DMS153 (cell line): Measurements from ENCODE around the gene CIAPIN1.

Experiments
- DNase-seq: peaks from one replicate; lab custom pipeline; 2025; lab: John Stamatoyannopoulos, UW

CIAPIN1 gene

GRCh38 chr16:57447186-57447962 lies at the start of gene CIAPIN1, which contains the start of gene COQ9:
TSS of gene CIAPIN1 (minus strand) at chr16:57447385. CDS start at chr16:57440928, 6,457 bp downstream.
TSS of gene COQ9 (plus strand) at chr16:57447479. CDS start at chr16:57447506, 27 bp downstream.
- DNase-seq = peak; percentile 84

GRCh38 chr16:57493767-57494166 lies 46.6 kb upstream of the CIAPIN1 start:
- DNase-seq = no peak

- no peak for DNase-seq
These were observed 42.0 kb upstream of the CIAPIN1 start for GRCh38 chr16:57489229-57489628.

GRCh38 chr16:57486858-57487834 lies 40.0 kb upstream of the CIAPIN1 start:
- DNase-seq = no peak

- peak; percentile 14 for DNase-seq
These were observed 39.0 kb upstream of the CIAPIN1 start, which contains the start of gene DOK4 for GRCh38 chr16:57485916-57486857. TSS of gene DOK4 (minus strand) at chr16:57486493. CDS start at chr16:57479507, 6,986 bp downstream.

GRCh38 chr16:57485091-57485915 lies 38.1 kb upstream of the CIAPIN1 start:
- DNase-seq = no peak

- DNase-seq = no peak
These were observed 37.4 kb upstream of the CIAPIN1 start for GRCh38 chr16:57484515-57485005.

GRCh38 chr16:57483725-57484514 lies 36.7 kb upstream of the CIAPIN1 start:
- DNase-seq = no peak

- no peak for DNase-seq
These were observed 35.8 kb upstream of the CIAPIN1 start for GRCh38 chr16:57482845-57483545.

- no peak for DNase-seq
These were observed 34.2 kb upstream of the CIAPIN1 start for GRCh38 chr16:57481421-57481820.

GRCh38 chr16:57480754-57481230 lies 33.6 kb upstream of the CIAPIN1 start:
- no peak for DNase-seq

- no peak for DNase-seq
These were observed 33.0 kb upstream of the CIAPIN1 start for GRCh38 chr16:57479976-57480753.

- DNase-seq = no peak
These were observed 32.2 kb upstream of the CIAPIN1 start for GRCh38 chr16:57479205-57479975.

- DNase-seq = no peak
These were observed 31.4 kb upstream of the CIAPIN1 start for GRCh38 chr16:57478396-57479204.

GRCh38 chr16:57477531-57478202 lies 30.5 kb upstream of the CIAPIN1 start:
- no peak for DNase-seq
